Measurements from ENCODE around the gene DNAJC3. TPM values are rescaled to one million over a fixed set of nuclear protein-coding genes. Genes with fewer than 3 reads are reported as not detected.
A peak's percentile ranks its signal among the peaks of the same experiment; 100 is the strongest.
"Not testable (repeated sequence)": the region's sequence is repeated elsewhere in the genome, so short reads cannot be mapped to it uniquely, and the experiment has no call there.

The DNAJC3 gene
- total RNA-seq, 1 experiment from 2014 or later = 25.7 TPM

DNA sequence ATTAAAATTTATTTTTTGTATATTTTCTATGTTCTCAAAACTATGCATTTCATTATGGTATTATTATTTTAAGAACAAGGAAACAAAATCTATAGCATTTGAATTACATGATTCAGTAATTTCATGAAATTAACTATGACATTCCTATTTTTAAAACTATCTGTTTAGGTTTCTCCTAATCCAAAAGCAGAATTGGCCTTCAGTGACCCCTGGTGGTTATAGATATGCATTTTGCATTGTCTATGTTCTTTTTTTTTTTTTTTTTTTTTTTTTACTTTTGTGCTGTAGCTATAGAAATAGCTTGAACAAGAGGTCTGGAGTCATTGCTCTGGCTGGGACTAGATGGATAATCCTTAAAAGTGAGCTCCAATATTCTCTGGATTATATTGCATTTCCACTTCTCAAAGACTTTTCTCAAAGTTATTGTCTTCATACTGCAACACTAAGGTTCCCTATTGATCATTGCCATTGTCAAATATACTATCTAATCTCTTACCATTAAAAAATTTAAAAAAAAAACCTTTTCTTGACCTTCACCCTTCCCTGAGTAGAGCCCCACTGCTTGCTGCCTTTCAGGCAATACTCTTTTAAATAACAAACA lies 15.9 kb upstream of the DNAJC3 start:
- no peaks in the 10 kb centered on the region for H3K9me3 ChIP-seq (ENCODE audit: control insufficient read depth, insufficient read depth, low read depth, low read length)
- H3K36me3 ChIP-seq (ENCODE audit: control insufficient read depth, insufficient read depth, low read length) = no peaks in the 10 kb centered on the region
- DNase-seq (ENCODE audit: low read depth, low spot score) = no peak
- BruUV-seq (replicated peaks) = no TSS peak
- H3K27me3 ChIP-seq (ENCODE audit: control insufficient read depth, insufficient read depth, low read length) = no peaks in the 10 kb centered on the region
- no peak overlapping the region for H3K4me3 ChIP-seq (ENCODE audit: low read depth in 2 of 2, low read length in 2 of 2)
- in situ Hi-C loops (cut with HindIII; ENCODE audit: low pct_unique_long_range_greater_than_20kb, low sequenced_read_pairs) = no loop called here
- no peak overlapping the region for H3K27ac ChIP-seq (ENCODE audit: low read length)
- H3K4me1 ChIP-seq (ENCODE audit: control insufficient read depth, insufficient read depth, low read length) = no peaks in the 10 kb centered on the region
- ChIA-PET CTCF (interaction anchor here (0.6 to 1.4 kb wide), 5 partner anchors 9 to 1045 kb away, joined by 3 to 13 read pairs (median 8); no protein-coding TSS in a partner anchor), POLR2A (interaction anchor here (0.6 kb wide), 1 partner anchor 16 kb away, joined by 7 read pairs; the partner anchor contains the start of gene DNAJC3)
- ATAC-seq = no peak
- intact Hi-C loops (cut with micrococcal nuclease; ENCODE audit: unreplicated experiment) = loop anchor here (5.0 kb wide), 1 partner anchor 34 kb away; no protein-coding TSS in a partner anchor
- TF ChIP-seq, protein P1, sequence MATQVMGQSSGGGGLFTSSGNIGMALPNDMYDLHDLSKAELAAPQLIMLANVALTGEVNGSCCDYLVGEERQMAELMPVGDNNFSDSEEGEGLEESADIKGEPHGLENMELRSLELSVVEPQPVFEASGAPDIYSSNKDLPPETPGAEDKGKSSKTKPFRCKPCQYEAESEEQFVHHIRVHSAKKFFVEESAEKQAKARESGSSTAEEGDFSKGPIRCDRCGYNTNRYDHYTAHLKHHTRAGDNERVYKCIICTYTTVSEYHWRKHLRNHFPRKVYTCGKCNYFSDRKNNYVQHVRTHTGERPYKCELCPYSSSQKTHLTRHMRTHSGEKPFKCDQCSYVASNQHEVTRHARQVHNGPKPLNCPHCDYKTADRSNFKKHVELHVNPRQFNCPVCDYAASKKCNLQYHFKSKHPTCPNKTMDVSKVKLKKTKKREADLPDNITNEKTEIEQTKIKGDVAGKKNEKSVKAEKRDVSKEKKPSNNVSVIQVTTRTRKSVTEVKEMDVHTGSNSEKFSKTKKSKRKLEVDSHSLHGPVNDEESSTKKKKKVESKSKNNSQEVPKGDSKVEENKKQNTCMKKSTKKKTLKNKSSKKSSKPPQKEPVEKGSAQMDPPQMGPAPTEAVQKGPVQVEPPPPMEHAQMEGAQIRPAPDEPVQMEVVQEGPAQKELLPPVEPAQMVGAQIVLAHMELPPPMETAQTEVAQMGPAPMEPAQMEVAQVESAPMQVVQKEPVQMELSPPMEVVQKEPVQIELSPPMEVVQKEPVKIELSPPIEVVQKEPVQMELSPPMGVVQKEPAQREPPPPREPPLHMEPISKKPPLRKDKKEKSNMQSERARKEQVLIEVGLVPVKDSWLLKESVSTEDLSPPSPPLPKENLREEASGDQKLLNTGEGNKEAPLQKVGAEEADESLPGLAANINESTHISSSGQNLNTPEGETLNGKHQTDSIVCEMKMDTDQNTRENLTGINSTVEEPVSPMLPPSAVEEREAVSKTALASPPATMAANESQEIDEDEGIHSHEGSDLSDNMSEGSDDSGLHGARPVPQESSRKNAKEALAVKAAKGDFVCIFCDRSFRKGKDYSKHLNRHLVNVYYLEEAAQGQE (IDR thresholded peaks at IDR 0.05; ENCODE audit: insufficient read depth in 1 of 2, low read depth in 2 of 2, low read length in 1 of 2) = no peak
- TF ChIP-seq SIN3A (IDR thresholded peaks at IDR 0.05; ENCODE audit: borderline replicate concordance, insufficient read depth, low read depth, low read length) = no peak
- no peak for TF ChIP-seq TCF7L2 (IDR thresholded peaks at IDR 0.05; ENCODE audit: low read depth, low read length)
- TF ChIP-seq, protein P2, sequence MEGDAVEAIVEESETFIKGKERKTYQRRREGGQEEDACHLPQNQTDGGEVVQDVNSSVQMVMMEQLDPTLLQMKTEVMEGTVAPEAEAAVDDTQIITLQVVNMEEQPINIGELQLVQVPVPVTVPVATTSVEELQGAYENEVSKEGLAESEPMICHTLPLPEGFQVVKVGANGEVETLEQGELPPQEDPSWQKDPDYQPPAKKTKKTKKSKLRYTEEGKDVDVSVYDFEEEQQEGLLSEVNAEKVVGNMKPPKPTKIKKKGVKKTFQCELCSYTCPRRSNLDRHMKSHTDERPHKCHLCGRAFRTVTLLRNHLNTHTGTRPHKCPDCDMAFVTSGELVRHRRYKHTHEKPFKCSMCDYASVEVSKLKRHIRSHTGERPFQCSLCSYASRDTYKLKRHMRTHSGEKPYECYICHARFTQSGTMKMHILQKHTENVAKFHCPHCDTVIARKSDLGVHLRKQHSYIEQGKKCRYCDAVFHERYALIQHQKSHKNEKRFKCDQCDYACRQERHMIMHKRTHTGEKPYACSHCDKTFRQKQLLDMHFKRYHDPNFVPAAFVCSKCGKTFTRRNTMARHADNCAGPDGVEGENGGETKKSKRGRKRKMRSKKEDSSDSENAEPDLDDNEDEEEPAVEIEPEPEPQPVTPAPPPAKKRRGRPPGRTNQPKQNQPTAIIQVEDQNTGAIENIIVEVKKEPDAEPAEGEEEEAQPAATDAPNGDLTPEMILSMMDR (IDR thresholded peaks at IDR 0.05) = peak; percentile 57; the same call in 1 of the 2 replicates
- no peak for TF ChIP-seq POLR2AphosphoS5 (IDR thresholded peaks at IDR 0.05; ENCODE audit: low read depth, low read length)

DNA sequence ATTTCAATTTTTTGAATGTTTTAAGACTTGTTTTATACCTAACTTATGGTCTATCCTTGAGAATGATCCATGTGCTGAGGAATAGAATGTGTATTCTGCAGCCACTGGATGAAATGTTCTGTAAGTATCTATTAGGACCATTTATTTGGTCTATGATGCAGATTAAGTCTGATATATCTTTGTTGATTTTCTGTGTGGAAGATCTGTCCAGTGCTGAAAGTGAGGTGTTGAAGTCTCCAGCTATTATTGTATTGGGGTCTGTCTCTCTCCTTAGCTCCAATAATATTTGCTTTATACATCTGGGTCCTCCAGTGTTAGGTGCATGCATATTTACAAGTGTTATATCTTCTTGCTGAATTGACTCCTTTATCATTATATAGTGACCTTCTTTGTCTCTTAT lies 9.7 kb upstream of the DNAJC3 start:
- BruUV-seq (replicated peaks) = not testable (repeated sequence)

More for the DNA sequence above, 9.7 kb upstream of the DNAJC3 start:
- H3K4me1 ChIP-seq (ENCODE audit: control insufficient read depth, insufficient read depth, low read length); CTCF ChIA-PET; H3K36me3 ChIP-seq (ENCODE audit: control insufficient read depth, insufficient read depth, low read length); intact Hi-C loops (cut with micrococcal nuclease; ENCODE audit: unreplicated experiment); H3K27ac ChIP-seq (ENCODE audit: low read length); ATAC-seq; H3K9me3 ChIP-seq (ENCODE audit: control insufficient read depth, insufficient read depth, low read depth, low read length); DNase-seq (ENCODE audit: low read depth, low spot score); H3K4me3 ChIP-seq (ENCODE audit: low read depth in 2 of 2, low read length in 2 of 2); POLR2A ChIA-PET; H3K27me3 ChIP-seq (ENCODE audit: control insufficient read depth, insufficient read depth, low read length); in situ Hi-C loops (cut with HindIII; ENCODE audit: low pct_unique_long_range_greater_than_20kb, low sequenced_read_pairs): not testable (repeated sequence)
- TF ChIP-seq, protein P1 (IDR thresholded peaks at IDR 0.05; ENCODE audit: insufficient read depth in 1 of 2, low read depth in 2 of 2, low read length in 1 of 2) = 0 out of 4 replicates have a peak, but pooled peaks of 1 of the 2 experiments have one; percentile 48

Data from Panc1 (cell line).